ENCODE measurements around the gene POLDIP2.

Gene POLDIP2

GRCh38 chr17:28391401-28391800 lies 34.1 kb upstream of the POLDIP2 start:
- no peak for DNase-seq (ENCODE audit: low spot score)
- no peak for TF ChIP-seq CTCF (conservative IDR thresholded peaks at IDR 0.05; ENCODE audit: low read depth)
- CTCF ChIA-PET = no interaction called here
- no peak overlapping the region for H3K27ac ChIP-seq
- POLR2A ChIA-PET (ENCODE audit: low non-redundant PET) = interaction anchor here (0.6 kb wide), 1 partner anchor 39 kb away, joined by 3 read pairs; no protein-coding TSS in a partner anchor

- CTCF ChIA-PET = no interaction called here
- POLR2A ChIA-PET (ENCODE audit: low non-redundant PET) = no interaction called here
- no peak for TF ChIP-seq CTCF (conservative IDR thresholded peaks at IDR 0.05; ENCODE audit: low read depth)
- H3K27ac ChIP-seq = no peak overlapping the region
- DNase-seq (ENCODE audit: low spot score) = no peak
Measured at GRCh38 chr17:28390984-28391383, 33.7 kb upstream of the POLDIP2 start.

GRCh38 chr17:28390563-28390962 lies 33.2 kb upstream of the POLDIP2 start:
- ChIA-PET CTCF (no interaction called here), POLR2A (ENCODE audit: low non-redundant PET) (no interaction called here)
- DNase-seq (ENCODE audit: low spot score) = no peak

GRCh38 chr17:28390141-28390540 lies 32.8 kb upstream of the POLDIP2 start:
- TF ChIP-seq CTCF (conservative IDR thresholded peaks at IDR 0.05; ENCODE audit: low read depth) = no peak
- H3K27ac ChIP-seq = no peak overlapping the region
- no peak for DNase-seq (ENCODE audit: low spot score)
- POLR2A ChIA-PET (ENCODE audit: low non-redundant PET) = no interaction called here
- CTCF ChIA-PET = no interaction called here

More at GRCh38 chr17:28390563-28390962, 33.2 kb upstream of the POLDIP2 start:
- TF ChIP-seq CTCF (conservative IDR thresholded peaks at IDR 0.05; ENCODE audit: low read depth) = no peak
- no peak overlapping the region for H3K27ac ChIP-seq

- POLR2A ChIA-PET (ENCODE audit: low non-redundant PET) = no interaction called here
- CTCF ChIA-PET = interaction anchor here (0.5 kb wide), 1 partner anchor 37 kb away, joined by 3 read pairs; no protein-coding TSS in a partner anchor
- no peak for TF ChIP-seq CTCF (conservative IDR thresholded peaks at IDR 0.05; ENCODE audit: low read depth)
- DNase-seq (ENCODE audit: low spot score) = no peak
- no peak overlapping the region for H3K27ac ChIP-seq
Measured at GRCh38 chr17:28388106-28388505, 30.8 kb upstream of the POLDIP2 start.

- no peak overlapping the region for H3K27ac ChIP-seq
- ChIA-PET POLR2A (ENCODE audit: low non-redundant PET) (no interaction called here), CTCF (no interaction called here)
Measured at GRCh38 chr17:28386391-28386790, 29.1 kb upstream of the POLDIP2 start.

More at GRCh38 chr17:28386391-28386790, 29.1 kb upstream of the POLDIP2 start:
- no peak for DNase-seq (ENCODE audit: low spot score)
- no peak for TF ChIP-seq CTCF (conservative IDR thresholded peaks at IDR 0.05; ENCODE audit: low read depth)
